Immature natural killer cell (primary cell): ENCODE measurements around the gene KRTAP10-6. TPM values are rescaled to one million over a fixed set of nuclear protein-coding genes. Genes with fewer than 3 reads are reported as not detected.
"Not testable (repeated sequence)": the region's sequence is repeated elsewhere in the genome, so short reads cannot be mapped to it uniquely, and the experiment has no call there.

Source experiments
- DNase-seq, 3 donors: peaks; one replicate each; pipeline ENCODE4 v3.0.0; 2022; ENCODE audit warnings: mixed read lengths in 1 of 3
- H3K27ac Mint-ChIP-seq, 6 donors: one replicate each; pipeline ENCODE4 v1.8.0; 2020; ENCODE audit warnings: mixed read lengths in 6 of 6, mild to moderate bottlenecking in 5 of 6, inconsistent platforms in 4 of 6, moderate library complexity in 3 of 6
- H3K27me3 Mint-ChIP-seq, 3 donors: one replicate each; pipeline ENCODE4 v1.8.0; 2020 to 2021; ENCODE audit warnings: low read depth in 3 of 3, mild to moderate bottlenecking in 3 of 3, mixed read lengths in 3 of 3, moderate library complexity in 3 of 3, inconsistent platforms in 1 of 3
- H3K36me3 Mint-ChIP-seq, 3 donors: one replicate each; pipeline ENCODE4 v1.8.0; 2020; ENCODE audit warnings: mixed read lengths in 3 of 3, inconsistent platforms in 2 of 3, mild to moderate bottlenecking in 2 of 3
- H3K4me1 Mint-ChIP-seq, 2 donors: one replicate each; pipeline ENCODE4 v1.8.0; 2020; ENCODE audit warnings: inconsistent platforms in 2 of 2, mild to moderate bottlenecking in 2 of 2, mixed read lengths in 2 of 2, moderate library complexity in 1 of 2
- H3K4me3 Mint-ChIP-seq, 5 donors: one replicate each; pipeline ENCODE4 v1.8.0; 2020; ENCODE audit warnings: mild to moderate bottlenecking in 5 of 5, mixed read lengths in 5 of 5, inconsistent platforms in 3 of 5, moderate library complexity in 3 of 5
- H3K9me3 Mint-ChIP-seq, 6 donors: one replicate each; pipeline ENCODE4 v1.8.0; 2020; ENCODE audit warnings: mild to moderate bottlenecking in 6 of 6, mixed read lengths in 6 of 6, inconsistent platforms in 4 of 6, moderate library complexity in 3 of 6
- polyA plus RNA-seq, 3 donors: library from polyadenylated mRNA; unstranded; fragments of 300-500 nt; fragmentation: Illumina TruSeq; gene quantifications; one replicate each; pipeline ENCODE4 v1.2.3, GENCODE V29; 2021

The KRTAP10-6 gene
- polyA plus RNA-seq, 3 donors from 2014 or later = not detected

DNA sequence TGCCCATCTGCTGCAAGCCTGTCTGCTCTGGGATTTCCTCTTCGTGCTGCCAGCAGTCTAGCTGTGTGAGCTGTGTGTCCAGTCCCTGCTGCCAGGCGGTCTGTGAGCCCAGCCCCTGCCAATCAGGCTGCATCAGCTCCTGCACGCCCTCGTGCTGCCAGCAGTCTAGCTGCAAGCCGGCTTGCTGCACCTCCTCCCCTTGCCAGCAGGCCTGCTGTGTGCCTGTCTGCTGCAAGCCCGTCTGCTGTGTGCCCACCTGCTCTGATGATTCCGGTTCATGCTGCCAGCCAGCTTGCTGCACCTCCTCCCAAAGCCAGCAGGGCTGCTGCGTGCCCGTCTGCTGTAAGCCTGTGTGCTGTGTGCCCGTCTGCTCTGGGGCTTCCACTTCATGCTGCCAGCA lies 8.8 kb upstream of the KRTAP10-6 start:
- not testable (repeated sequence) for DNase-seq, H3K9me3 Mint-ChIP-seq, H3K36me3 Mint-ChIP-seq, H3K4me1 Mint-ChIP-seq, H3K27ac Mint-ChIP-seq, H3K4me3 Mint-ChIP-seq
- peaks cover 0 to 20% (median 4%) of the 10 kb centered on the region in 3 donors for H3K27me3 Mint-ChIP-seq

- not testable (repeated sequence) for H3K4me1 Mint-ChIP-seq, H3K9me3 Mint-ChIP-seq, H3K36me3 Mint-ChIP-seq, DNase-seq, H3K4me3 Mint-ChIP-seq, H3K27ac Mint-ChIP-seq
- peaks cover 0 to 14% (median 4%) of the 10 kb centered on the region in 3 donors for H3K27me3 Mint-ChIP-seq
These were observed 8.0 kb upstream of the KRTAP10-6 start, which contains the start of gene KRTAP10-7 for GRCh38 chr21:44600118-44600978. Gene KRTAP10-7, plus strand, starts transcription at chr21:44600597. Its CDS starts 25 bp downstream, at chr21:44600622.

GRCh38 chr21:44599264-44600029 lies 7.1 kb upstream of the KRTAP10-6 start:
- H3K4me1 Mint-ChIP-seq = no peaks in the 10 kb centered on the region
- no peak overlapping the region for H3K4me3 Mint-ChIP-seq
- H3K27me3 Mint-ChIP-seq = peaks cover 0 to 6% (median 4%) of the 10 kb centered on the region in 3 donors
- H3K9me3 Mint-ChIP-seq = peaks cover 0 to 7% (median under 1%) of the 10 kb centered on the region in 6 donors
- H3K36me3 Mint-ChIP-seq = peaks cover 0 to 6% (median 0%) of the 10 kb centered on the region in 3 donors
- no peak overlapping the region for H3K27ac Mint-ChIP-seq
- no peak for DNase-seq

GRCh38 chr21:44598061-44598460 lies 5.8 kb upstream of the KRTAP10-6 start:
- H3K9me3 Mint-ChIP-seq = peaks cover 0 to 7% (median under 1%) of the 10 kb centered on the region in 6 donors
- H3K4me1 Mint-ChIP-seq = no peaks in the 10 kb centered on the region
- H3K4me3 Mint-ChIP-seq = no peak overlapping the region
- DNase-seq = no peak
- H3K27me3 Mint-ChIP-seq = peaks cover 0 to 6% (median 3%) of the 10 kb centered on the region in 3 donors
- no peak overlapping the region for H3K27ac Mint-ChIP-seq
- H3K36me3 Mint-ChIP-seq = peaks cover 0 to 6% (median 0%) of the 10 kb centered on the region in 3 donors

GRCh38 chr21:44596068-44596725 lies 3.9 kb upstream of the KRTAP10-6 start:
- no peak overlapping the region for H3K4me3 Mint-ChIP-seq
- peaks cover 0 to 7% (median under 1%) of the 10 kb centered on the region in 6 donors for H3K9me3 Mint-ChIP-seq
- no peak overlapping the region for H3K27ac Mint-ChIP-seq
- H3K27me3 Mint-ChIP-seq = peaks cover 0 to 6% (median 3%) of the 10 kb centered on the region in 3 donors
- H3K4me1 Mint-ChIP-seq = no peaks in the 10 kb centered on the region
- no peak for DNase-seq
- peaks cover 0 to 6% (median 0%) of the 10 kb centered on the region in 3 donors for H3K36me3 Mint-ChIP-seq

DNA sequence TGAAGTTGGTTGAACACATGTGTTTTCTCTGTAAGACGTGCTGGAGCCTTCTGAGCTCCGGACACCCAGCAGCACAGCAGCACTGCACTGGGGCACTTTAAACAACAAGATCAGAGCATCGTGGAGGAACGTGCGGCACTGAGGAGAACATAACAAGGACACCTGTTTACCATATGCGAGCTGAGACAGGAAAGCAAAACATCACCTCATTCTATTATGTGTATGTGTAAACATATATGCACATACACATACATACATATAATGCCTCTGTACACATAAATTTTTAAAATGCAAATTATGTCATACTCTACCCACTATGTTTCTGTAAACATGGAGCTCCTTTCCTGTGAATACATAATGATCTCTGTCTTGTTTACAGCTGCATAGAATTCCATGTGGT lies 3.2 kb upstream of the KRTAP10-6 start:
- Mint-ChIP-seq H3K27me3 (peaks cover 0 to 4% (median 3%) of the 10 kb centered on the region in 3 donors), H3K9me3 (peaks cover 0 to 7% (median under 1%) of the 10 kb centered on the region in 6 donors), H3K36me3 (peaks cover 0 to 6% (median 0%) of the 10 kb centered on the region in 3 donors), H3K27ac (no peak overlapping the region), H3K4me1 (no peaks in the 10 kb centered on the region), H3K4me3 (no peak overlapping the region)
- no peak for DNase-seq

- no peak overlapping the region for H3K4me3 Mint-ChIP-seq
- H3K9me3 Mint-ChIP-seq = peaks cover 0 to 7% (median under 1%) of the 10 kb centered on the region in 6 donors
- DNase-seq = no peak
- peaks cover 0 to 6% (median 0%) of the 10 kb centered on the region in 3 donors for H3K36me3 Mint-ChIP-seq
- peaks cover 0 to 4% (median 3%) of the 10 kb centered on the region in 3 donors for H3K27me3 Mint-ChIP-seq
- H3K4me1 Mint-ChIP-seq = no peaks in the 10 kb centered on the region
- H3K27ac Mint-ChIP-seq = no peak overlapping the region
These were observed 2.2 kb upstream of the KRTAP10-6 start for GRCh38 chr21:44594406-44594916.

DNA sequence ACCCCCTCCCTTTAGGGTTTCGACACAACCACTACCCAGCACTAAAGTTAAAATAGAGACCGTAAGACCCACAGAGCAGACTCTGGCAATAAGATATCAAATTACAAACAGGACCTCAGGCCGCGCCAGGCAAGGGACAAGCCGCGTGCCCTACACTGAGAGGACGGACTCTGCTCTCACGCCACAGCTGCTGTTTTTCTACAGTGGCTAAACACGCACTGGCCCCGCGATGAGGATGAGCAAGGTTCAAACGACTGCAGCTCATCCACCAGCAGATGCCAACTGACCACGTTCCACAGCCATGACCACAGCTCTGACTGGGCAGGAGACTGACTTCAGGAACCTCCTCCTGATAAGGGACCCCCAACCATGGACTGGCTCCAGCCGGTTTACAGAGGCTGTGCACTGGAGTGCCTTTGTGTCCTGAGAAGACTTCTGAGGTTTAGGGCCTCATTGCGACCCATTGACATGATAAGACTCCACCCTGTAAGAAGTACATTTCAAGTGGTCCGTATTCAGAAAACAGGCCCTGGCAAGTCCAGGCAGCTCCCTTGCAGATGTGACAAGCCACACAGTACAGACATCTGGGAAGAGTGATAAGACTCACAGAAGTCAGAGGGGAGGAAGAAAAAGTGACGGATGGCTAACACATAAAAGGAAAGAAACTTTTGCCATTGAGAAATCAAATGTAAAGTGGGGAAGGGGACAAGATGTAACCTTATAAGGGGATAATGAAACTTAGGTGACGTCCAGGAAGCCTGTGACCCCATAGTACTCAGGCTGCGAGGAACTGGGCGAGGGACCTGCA lies 1.5 kb upstream of the KRTAP10-6 start:
- H3K27me3 Mint-ChIP-seq = peaks cover 0 to 5% (median 2%) of the 10 kb centered on the region in 3 donors
- DNase-seq = no peak
- H3K9me3 Mint-ChIP-seq = peaks cover 0 to 5% (median under 1%) of the 10 kb centered on the region in 6 donors
- no peak overlapping the region for H3K4me3 Mint-ChIP-seq
- H3K36me3 Mint-ChIP-seq = peaks cover 0 to 6% (median 0%) of the 10 kb centered on the region in 3 donors
- H3K27ac Mint-ChIP-seq = no peak overlapping the region
- no peaks in the 10 kb centered on the region for H3K4me1 Mint-ChIP-seq

DNA sequence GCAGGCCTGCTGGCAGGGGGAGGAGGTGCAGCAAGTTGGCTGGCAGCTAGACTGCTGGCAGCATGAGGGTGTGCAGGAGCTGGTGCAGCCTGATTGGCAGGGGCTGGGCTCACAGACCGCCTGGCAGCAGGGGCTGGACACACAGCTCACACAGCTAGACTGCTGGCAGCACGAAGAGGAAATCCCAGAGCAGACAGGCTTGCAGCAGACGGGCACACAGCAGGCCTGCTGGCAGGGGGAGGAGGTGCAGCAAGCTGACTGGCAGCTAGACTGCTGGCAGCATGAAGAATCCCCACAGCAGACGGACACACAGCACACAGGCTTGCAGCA lies 539 bp downstream of the KRTAP10-6 start:
- H3K4me3 Mint-ChIP-seq, DNase-seq, H3K27me3 Mint-ChIP-seq, H3K36me3 Mint-ChIP-seq, H3K9me3 Mint-ChIP-seq, H3K27ac Mint-ChIP-seq, H3K4me1 Mint-ChIP-seq: not testable (repeated sequence)

DNA sequence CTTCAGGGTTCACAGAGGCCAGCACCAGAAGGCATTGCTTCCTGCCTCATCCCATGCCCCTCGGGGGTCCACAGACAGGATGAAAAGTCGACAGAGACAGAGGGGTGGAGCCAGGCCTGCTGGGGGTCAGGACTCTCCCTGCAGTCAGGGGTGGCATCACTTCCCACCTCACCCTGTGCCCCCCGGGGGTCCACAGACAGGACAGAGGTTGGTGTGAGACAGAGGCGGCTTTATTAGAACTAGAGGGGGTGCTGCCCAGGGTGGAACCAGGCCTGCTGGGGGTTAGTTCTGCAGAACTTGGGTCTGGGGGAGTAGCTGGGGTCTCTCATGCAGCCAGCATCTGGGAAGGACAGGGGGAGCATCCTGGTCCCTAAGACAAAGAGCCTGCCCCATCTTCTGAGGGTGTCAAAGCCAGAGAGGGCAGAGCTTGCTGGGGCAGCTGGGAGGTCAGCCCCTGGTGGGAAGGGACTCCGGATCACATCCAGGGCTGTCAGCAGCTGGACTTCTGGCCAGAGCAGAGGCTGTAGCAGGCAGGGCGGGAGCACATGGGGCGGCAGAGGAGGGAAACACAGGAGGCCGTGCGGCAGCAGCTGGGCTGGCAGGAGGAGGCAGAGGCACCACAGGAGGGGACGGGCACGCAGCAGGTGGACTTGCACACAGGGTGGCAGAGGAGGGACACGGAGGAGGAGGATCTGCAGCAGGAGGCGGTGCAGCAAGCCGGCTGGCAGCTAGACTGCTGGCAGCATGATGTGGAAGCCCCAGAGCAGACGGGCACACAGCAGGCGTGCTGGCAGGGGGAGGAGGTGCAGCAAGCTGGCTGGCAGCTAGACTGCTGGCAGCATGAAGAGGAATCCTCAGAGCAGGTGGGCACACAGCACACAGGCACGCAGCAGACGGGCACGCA lies 1.2 kb downstream of the KRTAP10-6 start:
- H3K36me3 Mint-ChIP-seq, H3K9me3 Mint-ChIP-seq, H3K27me3 Mint-ChIP-seq, H3K4me1 Mint-ChIP-seq, DNase-seq, H3K4me3 Mint-ChIP-seq, H3K27ac Mint-ChIP-seq: not testable (repeated sequence)

GRCh38 chr21:44590311-44590721 lies 2.0 kb downstream of the KRTAP10-6 start:
- H3K4me1 Mint-ChIP-seq = no peaks in the 10 kb centered on the region
- H3K36me3 Mint-ChIP-seq = no peaks in the 10 kb centered on the region
- no peaks in the 10 kb centered on the region for H3K9me3 Mint-ChIP-seq
- DNase-seq = no peak
- no peak overlapping the region for H3K4me3 Mint-ChIP-seq
- peaks cover 2 to 14% (median 12%) of the 10 kb centered on the region in 3 donors for H3K27me3 Mint-ChIP-seq
- no peak overlapping the region for H3K27ac Mint-ChIP-seq

GRCh38 chr21:44589586-44590305 lies 2.6 kb downstream of the KRTAP10-6 start:
- Mint-ChIP-seq H3K27me3 (peaks cover 2 to 15% (median 14%) of the 10 kb centered on the region in 3 donors), H3K27ac (no peak overlapping the region), H3K4me3 (no peak overlapping the region), H3K9me3 (no peaks in the 10 kb centered on the region), H3K4me1 (no peaks in the 10 kb centered on the region), H3K36me3 (no peaks in the 10 kb centered on the region)
- no peak for DNase-seq
